K562 (cell line): ENCODE results near the gene ARHGAP28. TPM values are rescaled to one million over a fixed set of nuclear protein-coding genes. Genes with fewer than 3 reads are reported as not detected.

Experiments used
- E4F1 ChIP-seq: fragments of 250-450 bp; sonication (Bioruptor Pico); IDR thresholded peaks from 2 replicates; pipeline ENCODE4 v1.5.0; 2021; ENCODE audit warnings: mild to moderate bottlenecking, borderline replicate concordance
- ELF1 ChIP-seq: fragments of 200-800 bp; sonication (Bioruptor generic); IDR thresholded peaks from 2 replicates; pipeline ENCODE4 v1.6.1; 2016; ENCODE audit warnings: missing genetic modification characterization, missing compliant biosample characterization
- L3MBTL2 ChIP-seq: fragments of 450-650 bp; IDR thresholded peaks from 2 replicates; pipeline ENCODE4 v1.6.1; 2016; ENCODE audit warnings: mild to moderate bottlenecking, moderate library complexity
- PPARD ChIP-seq: fragments of 250-450 bp; sonication (Bioruptor Pico); IDR thresholded peaks from 2 replicates; pipeline ENCODE4 v1.8.0; 2022; ENCODE audit warnings: inconsistent platforms, mild to moderate bottlenecking, moderate library complexity
- PTRF ChIP-seq: fragments of 450-650 bp; IDR thresholded peaks from 2 replicates; pipeline ENCODE4 v1.6.1; 2016; ENCODE audit warnings: mild to moderate bottlenecking, missing genetic modification characterization, missing compliant biosample characterization
- RBBP5 ChIP-seq: fragments of 200-600 bp; sonication (generic); IDR thresholded peaks from 2 replicates; pipeline ENCODE4 v1.6.1; 2012; ENCODE audit warnings: borderline replicate concordance, mild to moderate bottlenecking, low read length, control low read depth, inconsistent platforms; ENCODE audit not compliant: insufficient read depth, poor library complexity, severe bottlenecking
- ZFP1 ChIP-seq: fragments of 450-650 bp; formaldehyde crosslinking; IDR thresholded peaks from 2 replicates; pipeline ENCODE4 v1.4.0; 2020; ENCODE audit warnings: mild to moderate bottlenecking, mixed read lengths
- ZNF280B ChIP-seq: fragments of 250-450 bp; sonication (Bioruptor Pico); IDR thresholded peaks from 2 replicates; pipeline ENCODE4 v1.5.1; 2021; ENCODE audit warnings: mild to moderate bottlenecking
- polyA plus RNA-seq, 8 experiments: library from polyadenylated mRNA; depleted of rRNA in 4 of 8; stranded (reverse) in 5 of 8; unstranded in 3 of 8; fragments of >200 nt; fragmentation: Nextera tagmentation in 2 of 8; fragmentation: Illumina TruSeq in 1 of 8; extraction: Ambion mirVana in 2 of 8; extraction: Trizol in 1 of 8; gene quantifications; 2 replicates each; pipeline versions ENCODE4 v1.2.1 to v1.2.3, GENCODE V29; 2011 to 2014; ENCODE audit warnings: inconsistent platforms in 1 of 8, missing spikeins in 1 of 8
- total RNA-seq, 7 experiments: library from RNA; depleted of rRNA in 6 of 7; stranded (reverse); fragments of >200 nt in 6 of 7; fragmentation: Illumina TruSeq in 2 of 7; extraction: Trizol in 2 of 7; gene quantifications; 2 replicates each; pipeline versions ENCODE4 v1.2.1 to v1.2.3, GENCODE V29; 2011 to 2021; ENCODE audit warnings: low replicate concordance in 1 of 7

Gene ARHGAP28
- total and polyA plus RNA-seq, 9 of the 15 experiments (the other 6 are each of a cell fraction or from before 2014, with no cell fraction given), result 0.93 to 5.9 (median 5.0) TPM

GRCh38 chr18:6744816-6745455, 15.4 kb downstream of the ARHGAP28 start (continued):
- TF ChIP-seq E4F1 (CRISPR knock-in tag), result no peak
- TF ChIP-seq ZFP1 (CRISPR knock-in tag), result no peak
- TF ChIP-seq ELF1 (tag), result no peak
- no peak for TF ChIP-seq RBBP5
- TF ChIP-seq PPARD (CRISPR knock-in tag), result no peak
- no peak for TF ChIP-seq L3MBTL2
- TF ChIP-seq PTRF (tag), result no peak
- TF ChIP-seq ZNF280B (CRISPR knock-in tag), result no peak
